ENCODE data around the gene IFI27L1.

GRCh38 chr14:94098326-94098992 is 17.3 kb downstream of the IFI27L1 start:
- TF ChIP-seq CTCF (IDR thresholded peaks at IDR 0.05) (no peak), POLR2A (IDR thresholded peaks at IDR 0.05) (no peak)
